Stimulated activated CD4-positive, alpha-beta T cell treated with anti-CD3 and anti-CD28 coated beads, Interleukin-4, amount 100 ng/mL, for 24 hours (primary cell): ENCODE data around the gene NCAM2.
A peak's percentile ranks its signal among the peaks of the same experiment; 100 is the strongest.

Source experiments
- DNase-seq: peaks from one replicate; pipeline ENCODE4 v3.0.0-alpha.2; 2020

The NCAM2 gene

DNA sequence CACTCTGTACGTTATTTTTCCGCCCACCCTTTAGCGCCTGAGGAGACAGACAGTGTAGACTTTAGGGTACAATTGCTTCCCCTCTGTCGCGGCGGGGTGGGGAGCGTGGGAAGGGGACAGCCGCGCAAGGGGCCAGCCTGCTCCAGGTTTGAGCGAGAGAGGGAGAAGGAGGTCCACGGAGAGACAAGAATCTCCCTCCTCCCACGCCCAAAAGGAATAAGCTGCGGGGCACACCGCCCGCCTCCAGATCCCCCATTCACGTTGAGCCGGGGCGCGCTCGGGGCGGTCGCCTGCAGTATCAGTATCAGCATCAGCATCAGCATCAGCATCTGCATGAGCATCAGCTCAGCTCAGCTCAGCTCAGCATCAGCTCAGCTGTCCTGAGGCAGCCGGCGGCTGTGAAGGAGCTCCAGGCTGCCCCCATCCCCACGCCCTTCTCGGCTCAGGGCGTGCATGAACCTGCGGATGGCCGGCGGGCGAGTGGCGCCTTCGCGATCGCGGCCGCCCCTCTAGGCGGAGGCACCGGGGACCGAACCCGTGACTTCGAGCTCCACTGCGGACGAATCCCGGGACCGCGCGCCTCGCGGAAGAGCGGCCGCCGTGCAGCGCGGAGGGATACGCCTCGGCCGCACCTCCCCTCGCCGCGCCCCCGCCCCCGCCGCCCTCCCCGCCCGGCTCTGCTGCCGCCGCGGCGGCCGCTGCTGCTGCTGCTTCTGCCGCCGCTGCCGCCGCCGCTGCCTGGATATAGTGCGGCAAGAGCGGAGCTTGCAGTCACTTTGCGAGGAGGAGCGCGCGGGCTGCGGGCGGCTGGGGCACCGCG lies at the start of gene NCAM2:
Gene NCAM2 (plus strand): TSS at position 774 of the 820 bp plus-strand sequence.
- DNase-seq: peak; percentile 43

DNA sequence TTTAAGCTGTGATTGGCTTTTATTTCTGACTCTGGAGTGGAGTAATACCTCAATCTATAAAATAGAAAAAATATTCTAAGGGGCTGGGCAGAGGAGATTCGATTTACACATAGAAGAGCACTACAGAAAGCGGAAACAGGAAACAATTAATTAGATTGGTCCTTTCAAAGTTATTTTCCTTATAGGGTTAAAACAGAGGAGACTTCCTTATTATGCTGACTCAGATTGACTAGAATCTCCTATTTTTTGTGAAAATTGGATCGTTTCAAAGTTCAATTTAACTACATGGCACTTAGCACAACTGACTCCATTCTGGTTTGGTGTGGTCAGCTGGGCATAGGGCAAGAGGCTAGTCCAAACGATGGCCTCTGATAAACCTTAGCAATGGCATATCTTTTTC lies 48.3 kb upstream of the NCAM2 start:
- no peak for DNase-seq

DNA sequence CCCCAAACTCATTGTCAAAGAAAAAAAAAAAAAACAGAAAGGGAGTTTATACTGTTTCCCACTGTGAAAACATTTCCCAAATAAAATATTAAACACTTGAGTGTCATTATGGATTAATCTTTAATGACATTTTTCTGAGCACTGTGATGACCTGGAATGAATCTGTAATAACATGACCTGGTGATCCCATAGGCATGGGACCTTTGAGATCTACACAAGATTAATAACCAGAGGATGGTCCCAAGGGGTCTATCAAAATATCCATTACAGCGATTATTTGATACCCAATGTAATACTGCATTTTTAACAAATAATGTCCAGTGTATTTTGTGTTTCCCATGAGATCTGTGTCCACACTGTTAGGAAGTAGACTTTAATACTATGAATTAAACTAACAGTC lies 32.4 kb upstream of the NCAM2 start:
- DNase-seq: no peak

- DNase-seq: no peak
These were observed 29.8 kb upstream of the NCAM2 start for GRCh38 chr21:20968391-20968790.

GRCh38 chr21:20970691-20971090 lies 27.5 kb upstream of the NCAM2 start:
- no peak for DNase-seq

DNA sequence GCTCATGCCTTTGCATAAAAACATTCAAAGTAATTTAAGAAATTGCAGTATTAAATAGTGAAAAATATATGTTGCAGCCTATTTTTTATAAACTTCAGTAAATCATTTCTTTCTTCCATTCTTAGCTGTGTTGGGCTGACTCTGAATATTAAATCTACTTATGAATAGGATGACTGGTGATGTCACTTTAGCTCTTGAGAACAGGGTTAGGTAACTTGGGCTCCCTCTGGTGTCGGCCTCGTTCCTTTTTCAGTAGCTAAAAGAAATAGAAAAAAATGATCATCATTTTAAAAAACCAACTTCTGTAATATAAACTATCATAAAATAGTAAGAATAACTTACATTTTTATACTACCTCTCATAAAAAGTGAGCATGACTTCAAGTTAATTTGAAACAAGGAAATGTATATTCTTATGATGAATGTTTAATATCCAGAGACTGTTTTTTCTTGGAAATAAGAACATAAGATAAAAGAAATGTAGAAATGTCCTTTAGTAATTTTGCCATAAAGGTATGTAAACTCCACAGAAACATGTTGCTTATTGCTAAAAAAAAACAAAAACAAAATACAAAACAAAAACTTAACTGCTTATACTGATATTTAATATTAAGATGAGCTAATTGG lies 26.8 kb upstream of the NCAM2 start:
- DNase-seq: peak; percentile 12

GRCh38 chr21:20994790-20995189 lies 3.4 kb upstream of the NCAM2 start:
- DNase-seq: no peak

GRCh38 chr21:20996421-20997310 lies 1.5 kb upstream of the NCAM2 start:
- no peak for DNase-seq

DNA sequence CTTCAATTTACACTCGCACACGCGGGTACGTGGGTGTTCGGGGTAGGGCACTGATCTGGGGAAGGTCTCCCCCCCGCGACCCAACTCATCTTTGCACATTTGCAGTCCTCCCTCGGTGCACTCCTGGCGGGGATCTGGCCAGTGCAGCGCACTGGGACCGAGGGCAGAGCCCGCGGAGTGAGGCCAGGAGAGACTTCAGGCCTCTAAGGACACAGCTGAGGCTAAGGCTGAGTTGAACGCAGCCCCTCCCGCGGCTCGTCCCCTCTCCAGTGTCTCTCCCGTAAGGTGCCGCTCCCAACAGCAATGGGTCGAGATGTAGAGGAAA lies 936 bp upstream of the NCAM2 start:
- DNase-seq: no peak

GRCh38 chr21:20998456-20998789 lies 214 bp downstream of the NCAM2 start:
- DNase-seq: no peak

DNA sequence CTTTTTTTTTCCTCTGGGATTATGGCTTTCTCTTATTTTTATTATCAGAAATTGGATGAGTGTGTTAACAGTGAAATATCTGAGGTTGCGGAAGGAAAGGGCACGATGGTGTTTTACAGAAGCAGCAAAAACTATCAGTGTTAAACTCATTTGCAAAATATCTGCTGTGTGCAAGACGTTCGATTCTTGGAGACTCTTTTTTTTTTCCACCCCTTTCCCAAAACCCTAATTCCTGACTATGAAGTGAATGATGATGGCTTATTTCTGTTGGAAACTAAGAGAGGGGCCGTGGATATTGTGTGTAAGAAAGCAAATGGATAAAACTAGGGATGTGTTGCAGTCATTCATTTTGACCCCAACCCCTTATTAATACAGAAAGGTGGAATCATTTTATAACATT lies 677 bp downstream of the NCAM2 start:
- DNase-seq: no peak

GRCh38 chr21:20999659-21000058 lies 1.4 kb downstream of the NCAM2 start:
- peak; percentile 14 for DNase-seq

- DNase-seq: no peak
These were observed 2.5 kb downstream of the NCAM2 start for GRCh38 chr21:21000591-21001175.

DNA sequence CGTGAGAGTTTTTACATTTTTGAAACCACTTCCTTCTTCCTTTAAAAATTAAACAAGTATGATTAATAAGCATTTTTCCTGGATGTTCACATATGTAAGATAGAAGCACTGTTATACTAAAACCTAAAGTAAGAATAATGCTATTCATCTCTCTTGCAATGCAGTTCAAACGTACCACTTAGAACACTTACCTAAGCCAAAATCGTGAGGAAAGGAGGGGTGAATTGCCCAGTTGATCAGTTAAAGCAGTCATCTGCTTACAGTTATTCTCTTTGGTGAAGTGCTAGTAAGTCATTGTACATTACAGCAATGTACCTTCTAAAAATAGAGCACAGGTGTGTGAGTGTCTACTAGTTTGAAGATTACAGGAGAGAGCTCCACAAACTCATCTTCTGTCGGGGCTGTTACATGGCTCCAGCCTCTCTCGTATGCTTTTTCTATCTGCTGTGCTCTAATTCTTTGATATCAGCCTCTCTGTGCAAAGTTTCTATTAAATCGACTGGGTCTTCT lies 3.4 kb downstream of the NCAM2 start:
- no peak for DNase-seq

DNA sequence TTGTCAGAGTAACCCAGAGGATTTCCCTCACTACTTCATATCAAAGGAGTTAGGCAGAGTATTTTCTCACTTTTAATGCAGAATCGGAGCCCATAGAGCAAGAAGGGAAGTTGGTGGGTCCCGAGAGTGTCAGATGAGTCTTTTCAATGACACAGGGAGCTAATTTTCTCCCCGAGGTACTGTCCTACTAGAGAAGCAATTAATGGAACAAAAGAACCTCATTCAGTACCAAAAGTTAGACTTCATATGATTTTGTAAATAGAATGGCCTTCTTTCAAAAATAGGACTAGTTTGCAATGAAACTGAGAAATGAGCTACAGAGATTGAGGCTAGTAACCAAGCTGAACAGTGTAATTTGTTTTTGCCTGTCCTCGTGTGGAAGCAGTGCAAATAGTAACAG lies 3.9 kb downstream of the NCAM2 start:
- DNase-seq: no peak

DNA sequence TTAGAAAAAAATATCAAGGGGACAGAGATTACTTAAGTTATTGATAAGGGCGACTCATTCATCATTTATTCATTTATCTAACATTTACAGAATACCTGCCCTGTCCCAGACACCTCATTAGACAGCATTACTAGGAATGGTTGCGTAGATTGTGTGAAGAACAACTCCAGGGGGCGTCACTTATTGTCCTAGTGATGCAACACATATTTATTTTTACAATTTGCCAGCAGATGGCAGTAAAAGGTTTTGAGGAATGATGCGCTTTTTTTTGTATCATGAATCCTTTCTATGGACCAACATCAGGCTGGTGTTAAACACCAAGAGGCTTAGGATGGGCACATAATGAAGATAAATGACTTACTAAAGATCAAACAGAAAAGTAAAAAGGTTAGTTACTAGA lies 5.5 kb downstream of the NCAM2 start:
- DNase-seq: no peak

GRCh38 chr21:21007606-21008005 lies 9.4 kb downstream of the NCAM2 start:
- DNase-seq: no peak

GRCh38 chr21:21010228-21010627 lies 12.0 kb downstream of the NCAM2 start:
- DNase-seq: no peak

DNA sequence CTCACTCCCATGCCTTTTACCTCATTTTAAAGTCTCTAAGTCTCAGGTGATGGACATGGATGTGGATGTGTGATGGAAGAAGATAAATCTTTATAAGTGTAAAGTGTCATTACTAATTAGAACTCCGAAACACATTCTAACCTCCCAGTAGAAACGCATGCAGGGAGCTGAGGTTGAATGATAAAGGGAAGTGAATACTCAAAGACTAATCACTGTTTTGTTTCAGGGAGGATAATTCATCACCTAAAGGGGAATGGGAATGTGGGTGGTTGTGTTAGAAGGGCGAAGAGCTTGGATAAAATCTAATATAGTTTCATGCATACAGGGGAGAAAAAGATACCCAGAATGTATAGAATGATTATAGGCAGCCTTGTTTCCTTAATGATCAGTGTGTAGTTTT lies 12.5 kb downstream of the NCAM2 start:
- no peak for DNase-seq

DNA sequence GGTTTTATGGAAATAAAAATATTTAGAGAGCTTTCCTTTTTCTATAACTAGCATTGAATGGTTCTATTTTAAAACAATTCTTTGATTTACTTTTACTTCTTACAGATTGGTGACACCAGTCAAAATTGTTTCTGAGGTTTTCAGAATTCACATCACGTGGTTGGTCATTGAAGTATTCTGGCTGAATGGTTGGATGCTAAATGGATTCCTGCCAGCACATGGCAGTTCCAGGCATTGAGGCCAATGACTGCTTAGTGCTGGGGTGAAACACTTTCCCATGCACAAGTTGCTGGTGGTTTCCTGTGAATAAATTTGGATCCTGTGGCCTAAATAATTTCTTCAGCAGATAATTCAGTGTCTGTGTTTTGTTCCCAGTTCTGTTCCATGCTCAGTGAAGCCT lies 20.6 kb downstream of the NCAM2 start:
- no peak for DNase-seq

DNA sequence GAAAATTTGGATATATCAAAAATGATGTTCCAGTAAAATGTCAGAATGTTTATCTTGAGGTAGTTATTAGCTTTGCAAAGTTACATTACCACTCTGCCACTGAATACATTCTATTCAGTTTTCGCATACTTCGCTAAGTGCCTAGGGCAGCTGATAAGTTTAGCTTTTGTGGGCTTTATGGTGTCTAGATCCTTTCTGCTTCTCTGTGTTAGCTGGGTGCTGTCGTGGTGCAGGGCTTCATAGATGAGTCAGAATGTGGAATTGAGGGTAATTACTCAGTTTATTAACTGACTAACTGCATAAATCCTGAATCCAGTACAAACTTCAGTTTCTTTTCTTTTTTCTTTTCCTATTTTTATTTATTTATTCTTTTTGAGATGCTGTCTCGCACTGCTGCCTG lies 21.5 kb downstream of the NCAM2 start:
- no peak for DNase-seq

- DNase-seq: no peak
These were observed 27.5 kb downstream of the NCAM2 start for GRCh38 chr21:21025742-21026141.

DNA sequence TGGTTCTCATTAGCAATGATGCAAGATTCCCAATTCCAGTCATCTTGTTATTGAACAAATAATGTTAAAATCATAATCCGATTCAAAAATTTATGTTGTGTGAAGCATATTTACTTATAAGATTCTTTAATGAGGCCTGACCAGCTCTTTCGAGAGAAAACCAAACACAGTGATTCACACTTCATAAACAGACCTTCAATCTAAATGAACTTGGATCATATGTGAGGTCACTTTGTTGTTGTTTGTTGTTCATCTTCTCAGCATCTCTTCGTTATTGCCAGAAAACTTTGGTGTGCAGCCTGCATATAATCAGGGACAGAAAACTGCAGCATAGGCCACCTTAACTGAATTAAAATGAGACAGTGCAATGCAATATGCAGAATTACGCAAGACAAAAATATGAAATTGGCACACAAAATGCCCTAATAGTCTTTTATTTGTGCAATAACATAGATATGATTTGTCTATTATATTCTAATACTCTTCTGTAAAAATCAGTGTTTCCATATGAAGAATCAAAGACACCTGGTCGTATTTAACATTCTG lies 30.1 kb downstream of the NCAM2 start:
- DNase-seq: no peak
